ENCODE data around the gene GTF3C4. TPM values are rescaled to one million over a fixed set of nuclear protein-coding genes. Genes with fewer than 3 reads are reported as not detected.

The GTF3C4 gene
- total RNA-seq, 1 donor from 2014 or later, result 27.9 TPM

DNA sequence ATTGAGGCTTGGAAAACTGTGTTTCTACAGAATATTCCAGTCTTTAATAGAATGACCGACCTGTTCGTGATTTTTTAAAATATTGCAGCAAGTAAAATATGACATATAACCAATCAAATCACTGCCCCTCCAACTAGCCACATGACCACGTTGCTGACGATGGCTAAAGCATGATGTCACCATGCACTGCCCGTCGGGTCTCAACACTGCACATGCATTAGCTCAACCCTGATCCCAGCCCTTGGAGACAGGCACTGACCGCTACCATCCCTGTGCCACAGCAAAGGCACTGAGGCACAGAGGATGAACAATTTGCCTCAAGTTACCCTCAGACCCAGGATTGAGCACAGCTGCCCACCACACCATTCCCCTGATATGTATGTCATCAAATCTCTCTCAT is 14.0 kb upstream of the GTF3C4 start:
- no peak overlapping the region for H3K27ac Mint-ChIP-seq (ENCODE audit: unreplicated experiment)
- no peaks in the 10 kb centered on the region for H3K9me3 Mint-ChIP-seq (ENCODE audit: unreplicated experiment)
- FAIRE-seq (no peak), DNase-seq (ENCODE audit: low read depth) (no peak)
- no peak overlapping the region for H2AFZ ChIP-seq (ENCODE audit: low read depth, low read length)
- peaks cover 13% of the 10 kb centered on the region for H3K79me2 ChIP-seq (ENCODE audit: insufficient read depth, low read length)
- H3K9ac ChIP-seq (ENCODE audit: low read length), result no peak overlapping the region
- peaks cover 43% of the 10 kb centered on the region for H3K36me3 ChIP-seq (ENCODE audit: insufficient read depth, low read length)
- peaks cover 3% of the 10 kb centered on the region for H3K4me1 ChIP-seq (ENCODE audit: insufficient read depth, low read length)
- H3K27ac ChIP-seq (ENCODE audit: low read depth, low read length), result no peak overlapping the region
- H3K27me3 ChIP-seq (ENCODE audit: insufficient read depth, low read length), result no peaks in the 10 kb centered on the region
- H3K4me2 ChIP-seq (ENCODE audit: low read length), result no peak overlapping the region
- H4K20me1 ChIP-seq (ENCODE audit: insufficient read depth, low read length), result peaks cover 11% of the 10 kb centered on the region
- no peak for TF ChIP-seq EZH2 (IDR thresholded peaks at IDR 0.05; ENCODE audit: insufficient read depth, low read length)
- TF ChIP-seq, protein P1, sequence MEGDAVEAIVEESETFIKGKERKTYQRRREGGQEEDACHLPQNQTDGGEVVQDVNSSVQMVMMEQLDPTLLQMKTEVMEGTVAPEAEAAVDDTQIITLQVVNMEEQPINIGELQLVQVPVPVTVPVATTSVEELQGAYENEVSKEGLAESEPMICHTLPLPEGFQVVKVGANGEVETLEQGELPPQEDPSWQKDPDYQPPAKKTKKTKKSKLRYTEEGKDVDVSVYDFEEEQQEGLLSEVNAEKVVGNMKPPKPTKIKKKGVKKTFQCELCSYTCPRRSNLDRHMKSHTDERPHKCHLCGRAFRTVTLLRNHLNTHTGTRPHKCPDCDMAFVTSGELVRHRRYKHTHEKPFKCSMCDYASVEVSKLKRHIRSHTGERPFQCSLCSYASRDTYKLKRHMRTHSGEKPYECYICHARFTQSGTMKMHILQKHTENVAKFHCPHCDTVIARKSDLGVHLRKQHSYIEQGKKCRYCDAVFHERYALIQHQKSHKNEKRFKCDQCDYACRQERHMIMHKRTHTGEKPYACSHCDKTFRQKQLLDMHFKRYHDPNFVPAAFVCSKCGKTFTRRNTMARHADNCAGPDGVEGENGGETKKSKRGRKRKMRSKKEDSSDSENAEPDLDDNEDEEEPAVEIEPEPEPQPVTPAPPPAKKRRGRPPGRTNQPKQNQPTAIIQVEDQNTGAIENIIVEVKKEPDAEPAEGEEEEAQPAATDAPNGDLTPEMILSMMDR (IDR thresholded peaks at IDR 0.05; ENCODE audit: insufficient read depth, low read depth, low read length), result no peak
- H3K9me3 ChIP-seq (ENCODE audit: insufficient read depth, low read depth, low read length), result no peaks in the 10 kb centered on the region
- H3K4me3 ChIP-seq (ENCODE audit: insufficient read depth, low read depth, low read length), result no peak overlapping the region
- no peak overlapping the region for H3K4me3 Mint-ChIP-seq (ENCODE audit: unreplicated experiment)
- H3K4me1 Mint-ChIP-seq (ENCODE audit: low read depth, unreplicated experiment), result no peaks in the 10 kb centered on the region
- no peaks in the 10 kb centered on the region for H3K27me3 Mint-ChIP-seq (ENCODE audit: low read depth, unreplicated experiment)
- H3K36me3 Mint-ChIP-seq (ENCODE audit: low read depth, unreplicated experiment), result peaks cover 7% of the 10 kb centered on the region

DNA sequence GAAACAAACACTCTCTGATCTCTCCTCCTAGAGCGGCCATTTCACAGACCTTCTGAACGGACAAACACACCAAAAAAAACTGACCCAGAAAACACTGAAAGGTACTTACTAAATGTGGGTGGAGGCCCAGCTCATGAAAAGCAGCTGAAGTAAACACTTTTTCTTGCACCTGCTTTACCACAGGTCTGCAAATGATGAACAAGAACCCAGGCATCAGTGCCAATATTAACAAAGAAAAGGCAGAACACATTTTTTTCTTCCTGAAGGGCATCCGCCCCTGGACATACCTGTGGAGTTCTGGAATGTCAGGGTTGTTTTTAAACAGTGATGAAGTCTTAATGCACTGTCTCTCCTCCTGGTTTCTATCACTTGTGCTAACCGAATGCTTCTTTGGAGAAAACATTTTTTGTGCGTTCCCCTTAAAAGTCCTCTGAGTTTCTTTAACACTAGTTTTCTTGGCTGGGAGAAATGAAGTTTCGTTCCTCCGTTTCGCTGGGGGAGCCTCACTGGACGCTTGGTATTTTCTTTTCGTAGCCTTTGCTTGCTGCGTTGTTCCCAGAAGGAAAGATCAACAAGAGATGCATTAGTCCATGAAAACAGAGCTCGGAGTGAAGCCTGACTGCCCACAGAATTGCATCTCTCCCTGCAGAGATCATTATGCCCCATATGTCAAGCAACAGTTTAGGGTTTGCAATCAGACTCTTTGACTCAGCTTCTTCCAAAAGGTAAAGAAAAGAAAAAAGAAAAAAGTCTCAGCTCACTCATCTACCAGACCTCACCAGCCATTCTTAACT is 7.9 kb upstream of the GTF3C4 start:
- FAIRE-seq (no peak), DNase-seq (ENCODE audit: low read depth) (no peak)
- Mint-ChIP-seq H3K27ac (ENCODE audit: unreplicated experiment) (no peak overlapping the region), H3K4me1 (ENCODE audit: low read depth, unreplicated experiment) (no peaks in the 10 kb centered on the region), H3K27me3 (ENCODE audit: low read depth, unreplicated experiment) (no peaks in the 10 kb centered on the region), H3K9me3 (ENCODE audit: unreplicated experiment) (no peaks in the 10 kb centered on the region), H3K36me3 (ENCODE audit: low read depth, unreplicated experiment) (peaks cover 11% of the 10 kb centered on the region), H3K4me3 (ENCODE audit: unreplicated experiment) (no peak overlapping the region)
- peaks cover 51% of the 10 kb centered on the region for H4K20me1 ChIP-seq (ENCODE audit: insufficient read depth, low read length)
- H3K36me3 ChIP-seq (ENCODE audit: insufficient read depth, low read length), result peaks cover 26% of the 10 kb centered on the region
- no peak overlapping the region for H3K27ac ChIP-seq (ENCODE audit: low read depth, low read length)
- H3K9ac ChIP-seq (ENCODE audit: low read length), result no peak overlapping the region
- H3K4me3 ChIP-seq (ENCODE audit: insufficient read depth, low read depth, low read length), result no peak overlapping the region
- H3K4me2 ChIP-seq (ENCODE audit: low read length), result no peak overlapping the region
- no peaks in the 10 kb centered on the region for H3K4me1 ChIP-seq (ENCODE audit: insufficient read depth, low read length)
- TF ChIP-seq, protein P1 (IDR thresholded peaks at IDR 0.05; ENCODE audit: insufficient read depth, low read depth, low read length), result no peak
- no peak for TF ChIP-seq EZH2 (IDR thresholded peaks at IDR 0.05; ENCODE audit: insufficient read depth, low read length)
- H3K79me2 ChIP-seq (ENCODE audit: insufficient read depth, low read length), result peaks cover 63% of the 10 kb centered on the region
- H2AFZ ChIP-seq (ENCODE audit: low read depth, low read length), result no peak overlapping the region
- no peaks in the 10 kb centered on the region for H3K27me3 ChIP-seq (ENCODE audit: insufficient read depth, low read length)
- no peaks in the 10 kb centered on the region for H3K9me3 ChIP-seq (ENCODE audit: insufficient read depth, low read depth, low read length)

DNA sequence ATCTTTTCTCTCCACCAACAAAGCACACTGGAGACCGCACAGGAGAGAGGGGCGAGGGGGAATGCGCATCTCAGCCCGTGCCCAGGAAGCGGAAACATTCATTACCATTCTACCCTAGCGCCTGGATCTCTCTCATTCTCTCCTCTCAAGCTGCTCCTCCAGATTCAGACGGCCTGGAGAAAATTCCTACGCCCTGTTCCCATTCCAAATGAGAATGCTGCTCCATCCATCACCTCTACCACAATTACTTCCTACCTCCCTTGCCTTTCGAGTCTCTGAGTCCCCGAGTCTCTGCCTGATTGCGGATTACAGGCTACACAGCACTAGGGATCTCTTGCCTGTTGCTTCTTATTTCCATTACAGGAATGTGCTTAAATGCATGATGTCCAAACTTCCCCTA is 7.1 kb upstream of the GTF3C4 start:
- no peak overlapping the region for H3K4me2 ChIP-seq (ENCODE audit: low read length)
- FAIRE-seq, result no peak
- Mint-ChIP-seq H3K4me3 (ENCODE audit: unreplicated experiment) (no peak overlapping the region), H3K9me3 (ENCODE audit: unreplicated experiment) (no peaks in the 10 kb centered on the region), H3K27me3 (ENCODE audit: low read depth, unreplicated experiment) (no peaks in the 10 kb centered on the region), H3K27ac (ENCODE audit: unreplicated experiment) (no peak overlapping the region), H3K36me3 (ENCODE audit: low read depth, unreplicated experiment) (peaks cover 11% of the 10 kb centered on the region), H3K4me1 (ENCODE audit: low read depth, unreplicated experiment) (peaks cover 5% of the 10 kb centered on the region)
- no peaks in the 10 kb centered on the region for H3K4me1 ChIP-seq (ENCODE audit: insufficient read depth, low read length)
- no peak overlapping the region for H3K4me3 ChIP-seq (ENCODE audit: insufficient read depth, low read depth, low read length)
- H3K9me3 ChIP-seq (ENCODE audit: insufficient read depth, low read depth, low read length), result no peaks in the 10 kb centered on the region
- H3K79me2 ChIP-seq (ENCODE audit: insufficient read depth, low read length), result peaks cover 70% of the 10 kb centered on the region
- no peaks in the 10 kb centered on the region for H3K27me3 ChIP-seq (ENCODE audit: insufficient read depth, low read length)
- no peak overlapping the region for H3K27ac ChIP-seq (ENCODE audit: low read depth, low read length)
- H2AFZ ChIP-seq (ENCODE audit: low read depth, low read length), result no peak overlapping the region
- no peak overlapping the region for H3K9ac ChIP-seq (ENCODE audit: low read length)
- H4K20me1 ChIP-seq (ENCODE audit: insufficient read depth, low read length), result peaks cover 58% of the 10 kb centered on the region
- peaks cover 18% of the 10 kb centered on the region for H3K36me3 ChIP-seq (ENCODE audit: insufficient read depth, low read length)
- TF ChIP-seq, protein P1 (IDR thresholded peaks at IDR 0.05; ENCODE audit: insufficient read depth, low read depth, low read length), result no peak
- DNase-seq (ENCODE audit: low read depth), result no peak

All from astrocyte (in vitro differentiated cells and primary cell).